Spleen (tissue), 11 donors: ENCODE data around the gene DCST1. TPM values are rescaled to one million over a fixed set of nuclear protein-coding genes. Genes with fewer than 3 reads are reported as not detected.

ENCODE experiments used
- DNase-seq: peaks from one replicate; pipeline ENCODE4 v3.0.0-alpha.2; 2020
- H3K27ac ChIP-seq, 8 donors: fragments of 200-600 bp; sonication (generic) in 7 of 8; 1 replicate in 4 of 8; 2 replicates in 4 of 8; pipeline versions ENCODE4 v1.5.0 to v1.8.0; 2016 to 2021; ENCODE audit warnings: inconsistent platforms in 4 of 8, mild to moderate bottlenecking in 4 of 8, moderate library complexity in 1 of 8
- H3K27me3 ChIP-seq, 7 donors: fragments of 200-600 bp; sonication (generic) in 6 of 7; replicated peaks in 1 of 7; 1 replicate in 4 of 7; 2 replicates in 3 of 7; pipeline versions ENCODE4 v1.5.0 to v1.8.0; 2016 to 2021; ENCODE audit warnings: inconsistent platforms in 3 of 7, mild to moderate bottlenecking in 1 of 7
- H3K36me3 ChIP-seq, 6 donors: fragments of 200-600 bp; sonication (generic) in 5 of 6; 1 replicate in 4 of 6; 2 replicates in 2 of 6; pipeline versions ENCODE4 v1.5.0 to v1.8.0; 2016 to 2021; ENCODE audit warnings: inconsistent platforms in 2 of 6
- H3K4me1 ChIP-seq, 6 donors: fragments of 200-600 bp; sonication (generic) in 5 of 6; 1 replicate in 3 of 6; 2 replicates in 3 of 6; pipeline versions ENCODE4 v1.5.0 to v1.8.0; 2016 to 2021; ENCODE audit warnings: inconsistent platforms in 3 of 6
- H3K4me3 ChIP-seq, 8 donors: fragments of 200-600 bp; sonication (generic) in 7 of 8; 1 replicate in 4 of 8; 2 replicates in 4 of 8; pipeline versions ENCODE4 v1.5.0 to v1.8.0; 2016 to 2021; ENCODE audit warnings: inconsistent platforms in 4 of 8, mild to moderate bottlenecking in 4 of 8, moderate library complexity in 2 of 8
- H3K9me3 ChIP-seq, 8 donors: fragments of 200-600 bp; sonication (generic) in 7 of 8; 1 replicate in 4 of 8; 2 replicates in 4 of 8; pipeline versions ENCODE4 v1.5.0 to v1.8.0; 2016 to 2021; ENCODE audit warnings: inconsistent platforms in 4 of 8
- CTCF ChIP-seq, 11 experiments: fragments of 200-600 bp in 7 of 11; fragments of 450-650 bp in 4 of 11; sonication (generic) in 4 of 11; IDR thresholded peaks in 8 of 11; conservative IDR thresholded peaks in 3 of 11; 1 replicate in 7 of 11; 2 replicates in 4 of 11; pipeline versions ENCODE4 v1.4.0 to v1.8.0; 2016 to 2021; ENCODE audit warnings: antibody characterized with exemption in 11 of 11, inconsistent platforms in 4 of 11, mild to moderate bottlenecking in 1 of 11
- POLR2A ChIP-seq, 3 donors: fragments of 450-650 bp; IDR thresholded peaks; one replicate each; pipeline ENCODE4 v1.5.1; 2017; ENCODE audit warnings: antibody characterized with exemption in 3 of 3, mild to moderate bottlenecking in 1 of 3
- POLR2AphosphoS5 ChIP-seq, 3 donors: sonication (generic); formaldehyde crosslinking; IDR thresholded peaks; one replicate each; pipeline ENCODE4 v1.5.1; 2017; ENCODE audit warnings: antibody characterized with exemption in 3 of 3
- WGBS, 5 donors: extraction: QIAGEN DNeasy Blood & Tissue Kit in 3 of 5; methylation state at CpG; one replicate each; pipeline versions ENCODE4 v1.1.5 to v1.1.7; 2013 to 2018; 5-methylcytosine and 5-hydroxymethylcytosine counted together
- intact Hi-C: fragments of 100-400 bp; cut with DNase I; formaldehyde crosslinking; loops from one replicate; pipeline ENCODE4 v1.15.0; 2023; ENCODE audit warnings: low total_unique reads
- polyA plus RNA-seq, 3 donors: library from polyadenylated mRNA; stranded (reverse); fragments of 200-250 nt; gene quantifications; one replicate each; pipeline ENCODE4 v1.2.1, GENCODE V29; 2013
- total RNA-seq, 7 donors: library from RNA; depleted of rRNA in 3 of 7; stranded (reverse); fragments of >200 nt in 3 of 7; fragmentation: NEBNext Ultra II Directional in 4 of 7; extraction: Animal tissue kit (Norgen Biotek cat#: 25700) in 4 of 7; gene quantifications; one replicate each; pipeline versions ENCODE4 v1.1.0 to v1.2.1, GENCODE V29; 2016 to 2021
- donor health status: healthy with polysubstance abuse.
- donor health status: DM: no; HTN: no; CAD: no; lungs with moderate emphysema.
- donor health status: DM: no; HTN: no; CAD: no.
- donor health status: Bipolar disorder and iron deficiency.
- donor health status: healthy.
- donor health status: DM: no; HTN: no; CAD: no.
- donor health status: DM: yes; HTN: yes; CAD: no.

The DCST1 gene
- total and polyA plus RNA-seq, 10 donors, result not detected

DNA sequence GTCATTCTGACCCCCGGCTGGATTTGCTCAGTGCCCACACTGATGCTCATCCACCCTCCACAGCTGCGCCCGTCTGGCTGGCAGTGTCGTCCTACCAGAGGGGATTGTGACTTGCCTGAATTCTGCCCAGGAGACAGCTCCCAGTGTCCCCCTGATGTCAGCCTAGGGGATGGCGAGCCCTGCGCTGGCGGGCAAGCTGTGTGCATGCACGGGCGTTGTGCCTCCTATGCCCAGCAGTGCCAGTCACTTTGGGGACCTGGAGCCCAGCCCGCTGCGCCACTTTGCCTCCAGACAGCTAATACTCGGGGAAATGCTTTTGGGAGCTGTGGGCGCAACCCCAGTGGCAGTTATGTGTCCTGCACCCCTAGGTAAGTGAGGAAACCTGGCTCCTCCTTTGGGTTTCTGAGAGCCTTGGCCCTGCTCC, 24.2 kb downstream of the DCST1 start:
- Histone ChIP-seq H3K4me1 (peaks cover 17 to 44% (median 33%) of the 10 kb centered on the region in 6 donors), H3K27me3 (no peaks in the 10 kb centered on the region), H3K4me3 (no peak overlapping the region), H3K27ac (no peak overlapping the region), H3K36me3 (peaks cover 0 to 95% (median 57%) of the 10 kb centered on the region in 6 donors), H3K9me3 (no peaks in the 10 kb centered on the region)
- no peak for DNase-seq
- 95 to 98% (median 96%) methylated on average over 8 to 13 of the region's 13 CpGs for WGBS, 5 donors
- intact Hi-C loops, result no loop called here
- TF ChIP-seq CTCF (IDR thresholded peaks at IDR 0.05 in 8 of 11, conservative IDR thresholded peaks at IDR 0.05 in 3 of 11) (no peak), POLR2A (IDR thresholded peaks at IDR 0.05) (no peak), POLR2AphosphoS5 (IDR thresholded peaks at IDR 0.05) (no peak)

- H3K9me3 ChIP-seq, result no peaks in the 10 kb centered on the region
- DNase-seq, result no peak
- WGBS, 5 donors, result 82 to 94% (median 83%) methylated on average over 7 to 8 of the region's 8 CpGs
- peaks cover 29 to 48% (median 41%) of the 10 kb centered on the region in 6 donors for H3K4me1 ChIP-seq
- H3K27ac ChIP-seq, result no peak overlapping the region
- peaks cover 0 to 69% (median 42%) of the 10 kb centered on the region in 6 donors for H3K36me3 ChIP-seq
- TF ChIP-seq CTCF (IDR thresholded peaks at IDR 0.05 in 8 of 11, conservative IDR thresholded peaks at IDR 0.05 in 3 of 11) (no peak), POLR2A (IDR thresholded peaks at IDR 0.05) (no peak), POLR2AphosphoS5 (IDR thresholded peaks at IDR 0.05) (no peak)
- no peaks in the 10 kb centered on the region for H3K27me3 ChIP-seq
- H3K4me3 ChIP-seq, result no peak overlapping the region
- intact Hi-C loops, result loop anchor here (10.0 kb wide), 1 partner anchor 56 kb away; the partner anchor contains the start of gene ZBTB7B
Observed at GRCh38 chr1:155060736-155061135, 27.1 kb downstream of the DCST1 start.

DNA sequence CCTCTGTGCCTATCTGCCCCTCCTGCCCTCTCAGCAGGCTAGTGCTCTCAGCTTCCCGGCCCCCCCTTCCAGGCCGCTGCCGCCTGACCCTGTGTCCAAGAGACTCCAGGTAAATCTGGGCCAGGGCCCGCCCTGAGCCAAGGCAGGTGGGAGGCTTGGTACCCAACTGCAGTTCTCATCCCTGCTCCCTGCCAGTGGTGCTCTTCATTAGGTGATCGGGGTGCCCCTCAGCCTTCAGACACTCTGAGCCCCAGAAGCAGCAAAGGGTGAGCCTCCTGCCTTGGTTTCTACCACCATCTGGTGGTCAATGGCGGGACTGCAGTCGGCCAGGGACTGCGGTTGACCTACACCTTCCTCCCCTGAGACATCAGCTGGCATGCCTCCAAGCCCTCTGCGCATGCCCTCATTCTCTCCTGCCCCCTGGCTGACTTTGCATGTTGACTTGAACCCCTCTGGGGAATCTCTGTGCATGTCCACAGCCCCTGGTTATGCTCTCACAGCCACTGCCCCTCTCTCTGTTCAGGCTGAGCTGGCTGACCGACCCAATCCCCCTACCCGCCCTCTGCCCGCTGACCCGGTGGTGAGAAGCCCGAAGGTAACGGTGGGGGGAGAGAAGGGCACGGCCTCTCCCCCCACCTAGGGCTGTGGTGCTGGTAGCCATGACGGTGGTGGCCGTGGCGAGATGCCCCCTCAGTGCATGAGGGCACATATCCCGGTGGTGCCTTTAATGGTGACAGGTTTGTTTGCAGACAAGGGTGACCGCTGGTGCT, 27.9 kb downstream of the DCST1 start:
- TF ChIP-seq CTCF (IDR thresholded peaks at IDR 0.05 in 8 of 11, conservative IDR thresholded peaks at IDR 0.05 in 3 of 11), result peak; percentile 97 to 100 (median 100)
- TF ChIP-seq POLR2AphosphoS5 (IDR thresholded peaks at IDR 0.05), result peak; percentile 41 to 80 (median 71)
- no peak for TF ChIP-seq POLR2A (IDR thresholded peaks at IDR 0.05)
- Histone ChIP-seq H3K36me3 (peaks cover 0 to 62% (median 35%) of the 10 kb centered on the region in 6 donors), H3K4me3 (peak overlapping the region in 1 of 8 donors; percentile 90), H3K9me3 (no peaks in the 10 kb centered on the region), H3K27ac (peak overlapping the region in 1 of 8 donors; percentile 1), H3K27me3 (no peaks in the 10 kb centered on the region), H3K4me1 (peaks cover 29 to 54% (median 41%) of the 10 kb centered on the region in 6 donors)
- intact Hi-C loops, result loop anchor here (10.0 kb wide), 1 partner anchor 57 kb away; the partner anchor contains the start of gene ZBTB7B
- 27 to 48% (median 42%) methylated on average over 15 to 21 of the region's 21 CpGs for WGBS, 5 donors
- DNase-seq, result peak; percentile 97

DNA sequence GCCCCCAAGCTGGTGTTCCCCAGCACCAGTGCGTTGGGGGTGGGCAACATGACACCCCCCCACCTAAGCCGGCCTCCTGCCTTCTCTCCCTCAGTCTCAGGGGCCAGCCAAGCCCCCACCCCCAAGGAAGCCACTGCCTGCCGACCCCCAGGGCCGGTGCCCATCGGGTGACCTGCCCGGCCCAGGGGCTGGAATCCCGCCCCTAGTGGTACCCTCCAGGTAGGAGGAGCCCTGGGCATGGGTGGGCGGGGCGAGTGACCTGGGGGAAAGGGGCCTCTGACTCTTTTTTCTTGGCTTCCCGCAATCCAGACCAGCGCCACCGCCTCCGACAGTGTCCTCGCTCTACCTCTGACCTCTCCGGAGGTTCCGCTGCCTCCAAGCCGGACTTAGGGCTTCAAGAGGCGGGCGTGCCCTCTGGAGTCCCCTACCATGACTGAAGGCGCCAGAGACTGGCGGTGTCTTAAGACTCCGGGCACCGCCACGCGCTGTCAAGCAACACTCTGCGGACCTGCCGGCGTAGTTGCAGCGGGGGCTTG, 28.6 kb downstream of the DCST1 start:
- peak; percentile 84 for DNase-seq
- peaks cover 29 to 54% (median 41%) of the 10 kb centered on the region in 6 donors for H3K4me1 ChIP-seq
- H3K36me3 ChIP-seq, result peaks cover 0 to 61% (median 29%) of the 10 kb centered on the region in 6 donors
- H3K27me3 ChIP-seq, result no peaks in the 10 kb centered on the region
- H3K4me3 ChIP-seq, result peak overlapping the region in 4 of 8 donors; percentile 65 to 90 (median 78)
- 59 to 87% (median 65%) methylated on average over 15 to 29 of the region's 29 CpGs for WGBS, 5 donors
- intact Hi-C loops, result loop anchor here (10.0 kb wide), 1 partner anchor 57 kb away; the partner anchor contains the start of gene ZBTB7B
- TF ChIP-seq POLR2A (IDR thresholded peaks at IDR 0.05) (no peak), POLR2AphosphoS5 (IDR thresholded peaks at IDR 0.05) (no peak), CTCF (IDR thresholded peaks at IDR 0.05 in 8 of 11, conservative IDR thresholded peaks at IDR 0.05 in 3 of 11) (no peak)
- no peaks in the 10 kb centered on the region for H3K9me3 ChIP-seq
- peak overlapping the region in 2 of 8 donors; percentile 1 to 90 for H3K27ac ChIP-seq
